ENCODE data around the gene CDK5RAP2.

- TF ChIP-seq, protein P1, sequence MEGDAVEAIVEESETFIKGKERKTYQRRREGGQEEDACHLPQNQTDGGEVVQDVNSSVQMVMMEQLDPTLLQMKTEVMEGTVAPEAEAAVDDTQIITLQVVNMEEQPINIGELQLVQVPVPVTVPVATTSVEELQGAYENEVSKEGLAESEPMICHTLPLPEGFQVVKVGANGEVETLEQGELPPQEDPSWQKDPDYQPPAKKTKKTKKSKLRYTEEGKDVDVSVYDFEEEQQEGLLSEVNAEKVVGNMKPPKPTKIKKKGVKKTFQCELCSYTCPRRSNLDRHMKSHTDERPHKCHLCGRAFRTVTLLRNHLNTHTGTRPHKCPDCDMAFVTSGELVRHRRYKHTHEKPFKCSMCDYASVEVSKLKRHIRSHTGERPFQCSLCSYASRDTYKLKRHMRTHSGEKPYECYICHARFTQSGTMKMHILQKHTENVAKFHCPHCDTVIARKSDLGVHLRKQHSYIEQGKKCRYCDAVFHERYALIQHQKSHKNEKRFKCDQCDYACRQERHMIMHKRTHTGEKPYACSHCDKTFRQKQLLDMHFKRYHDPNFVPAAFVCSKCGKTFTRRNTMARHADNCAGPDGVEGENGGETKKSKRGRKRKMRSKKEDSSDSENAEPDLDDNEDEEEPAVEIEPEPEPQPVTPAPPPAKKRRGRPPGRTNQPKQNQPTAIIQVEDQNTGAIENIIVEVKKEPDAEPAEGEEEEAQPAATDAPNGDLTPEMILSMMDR (conservative IDR thresholded peaks at IDR 0.05; ENCODE audit: low read length): no peak
- no peak for TF ChIP-seq EZH2phosphoT487 (IDR thresholded peaks at IDR 0.05; ENCODE audit: borderline replicate concordance, low read depth, low read length)
Observed at GRCh38 chr9:120486347-120486746, 93.6 kb downstream of the CDK5RAP2 start.

All from OCI-LY7 (cell line).